PFSK-1 (cell line): ENCODE measurements around the gene STK40.

Source experiments
- FOXP2 ChIP-seq: optimal IDR thresholded peaks from 2 replicates; pipeline ENCODE3; 2011; ENCODE audit warnings: borderline replicate concordance, control low read depth, inconsistent platforms; ENCODE audit not compliant: insufficient read depth; ENCODE audit errors: extremely low read length, extremely low read depth
- POLR2AphosphoS5 ChIP-seq: IDR thresholded peaks from 2 replicates; pipeline ENCODE4 v1.6.1; 2012; ENCODE audit warnings: low read depth, mild to moderate bottlenecking, control low read depth, low read length, moderate library complexity
- SIN3A ChIP-seq: IDR thresholded peaks from 2 replicates; pipeline ENCODE4 v1.6.1; 2012; ENCODE audit warnings: mild to moderate bottlenecking, low read length, moderate library complexity, borderline replicate concordance; ENCODE audit not compliant: insufficient read depth
- TAF1 ChIP-seq: IDR thresholded peaks from 2 replicates; pipeline ENCODE4 v1.6.1; 2012; ENCODE audit warnings: low read length, control low read depth, borderline replicate concordance; ENCODE audit not compliant: insufficient read depth
- TF ChIP-seq, protein P1 (sequence below), 2 experiments: IDR thresholded peaks; 2 replicates each; pipeline versions ENCODE4 v1.6.1 to v1.8.0; 2011 to 2012; ENCODE audit warnings: low read depth in 2 of 2, low read length in 2 of 2, control low read depth in 1 of 2, inconsistent platforms in 1 of 2, mild to moderate bottlenecking in 1 of 2, moderate library complexity in 1 of 2; ENCODE audit not compliant: insufficient read depth in 1 of 2

Gene STK40

DNA sequence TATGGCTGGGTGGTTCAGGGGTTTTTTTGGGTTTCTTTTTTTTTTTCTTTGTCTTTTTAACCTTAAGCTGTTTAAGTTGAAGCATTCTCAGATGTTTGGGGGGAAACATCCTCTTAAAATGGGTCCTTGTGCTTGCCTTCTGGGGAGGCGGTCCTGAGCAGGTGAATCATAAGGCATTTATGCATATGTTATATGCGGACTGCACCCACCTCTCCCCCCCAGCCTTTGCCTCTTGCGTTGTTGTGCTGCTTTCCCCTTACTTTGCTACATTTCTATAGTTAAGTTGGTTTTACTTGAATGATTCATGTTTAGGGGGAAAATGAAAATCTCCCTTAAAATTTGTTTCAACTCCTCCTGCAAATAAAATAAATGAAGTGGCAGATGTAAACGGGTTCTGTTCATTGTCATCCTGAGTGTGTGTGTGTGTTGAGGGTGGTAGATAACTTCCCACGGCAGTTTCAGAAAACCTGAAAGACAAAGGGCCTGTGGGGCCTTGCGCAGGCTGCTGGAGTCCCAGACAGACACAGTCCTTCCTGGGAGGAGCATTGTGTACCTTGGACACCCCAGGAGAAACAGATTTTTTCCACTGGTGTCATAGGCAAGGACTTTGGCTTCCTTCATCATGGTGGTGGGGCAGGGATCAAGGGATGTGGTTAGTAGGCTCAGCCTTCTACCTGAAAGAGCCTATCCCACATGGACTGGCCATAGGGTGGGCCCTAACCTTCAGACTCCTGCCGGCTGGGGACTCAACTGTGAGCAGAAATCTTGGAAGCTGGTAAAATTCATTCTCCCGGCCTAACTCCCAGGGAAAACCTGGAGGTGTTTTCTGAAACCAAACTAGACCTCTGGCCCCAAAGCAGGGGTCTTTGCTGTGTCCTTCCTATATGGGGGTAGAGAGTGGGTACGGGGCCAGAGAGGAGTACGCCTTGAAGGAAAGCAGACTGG is 80.5 kb downstream of the STK40 start:
- TF ChIP-seq FOXP2 (no peak), TAF1 (no peak), SIN3A (no peak), POLR2AphosphoS5 (no peak)
- TF ChIP-seq, protein P1, sequence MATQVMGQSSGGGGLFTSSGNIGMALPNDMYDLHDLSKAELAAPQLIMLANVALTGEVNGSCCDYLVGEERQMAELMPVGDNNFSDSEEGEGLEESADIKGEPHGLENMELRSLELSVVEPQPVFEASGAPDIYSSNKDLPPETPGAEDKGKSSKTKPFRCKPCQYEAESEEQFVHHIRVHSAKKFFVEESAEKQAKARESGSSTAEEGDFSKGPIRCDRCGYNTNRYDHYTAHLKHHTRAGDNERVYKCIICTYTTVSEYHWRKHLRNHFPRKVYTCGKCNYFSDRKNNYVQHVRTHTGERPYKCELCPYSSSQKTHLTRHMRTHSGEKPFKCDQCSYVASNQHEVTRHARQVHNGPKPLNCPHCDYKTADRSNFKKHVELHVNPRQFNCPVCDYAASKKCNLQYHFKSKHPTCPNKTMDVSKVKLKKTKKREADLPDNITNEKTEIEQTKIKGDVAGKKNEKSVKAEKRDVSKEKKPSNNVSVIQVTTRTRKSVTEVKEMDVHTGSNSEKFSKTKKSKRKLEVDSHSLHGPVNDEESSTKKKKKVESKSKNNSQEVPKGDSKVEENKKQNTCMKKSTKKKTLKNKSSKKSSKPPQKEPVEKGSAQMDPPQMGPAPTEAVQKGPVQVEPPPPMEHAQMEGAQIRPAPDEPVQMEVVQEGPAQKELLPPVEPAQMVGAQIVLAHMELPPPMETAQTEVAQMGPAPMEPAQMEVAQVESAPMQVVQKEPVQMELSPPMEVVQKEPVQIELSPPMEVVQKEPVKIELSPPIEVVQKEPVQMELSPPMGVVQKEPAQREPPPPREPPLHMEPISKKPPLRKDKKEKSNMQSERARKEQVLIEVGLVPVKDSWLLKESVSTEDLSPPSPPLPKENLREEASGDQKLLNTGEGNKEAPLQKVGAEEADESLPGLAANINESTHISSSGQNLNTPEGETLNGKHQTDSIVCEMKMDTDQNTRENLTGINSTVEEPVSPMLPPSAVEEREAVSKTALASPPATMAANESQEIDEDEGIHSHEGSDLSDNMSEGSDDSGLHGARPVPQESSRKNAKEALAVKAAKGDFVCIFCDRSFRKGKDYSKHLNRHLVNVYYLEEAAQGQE (IDR thresholded peaks at IDR 0.05; ENCODE audit: insufficient read depth in 1 of 2, low read depth in 2 of 2, low read length in 2 of 2), result no peak

DNA sequence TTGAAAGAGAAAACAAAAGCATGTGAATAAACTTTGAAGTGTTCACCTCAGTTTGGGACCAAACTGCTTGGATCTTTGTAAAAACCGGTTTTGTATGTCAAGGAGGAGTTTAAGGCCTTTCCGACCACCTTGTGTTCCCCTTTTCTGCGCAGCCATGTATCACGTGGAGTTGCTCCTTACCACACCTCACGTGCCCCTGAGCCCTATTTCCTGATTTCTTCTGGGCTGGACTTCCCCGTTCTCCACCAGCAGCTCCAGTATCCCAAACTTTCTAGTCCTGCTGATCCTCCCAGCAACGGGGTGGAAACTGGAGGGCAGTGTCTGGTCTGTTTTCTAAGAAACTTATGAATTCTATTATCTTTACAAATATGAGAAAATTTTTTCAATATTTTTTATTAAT is 81.2 kb downstream of the STK40 start:
- no peak for TF ChIP-seq TAF1
- TF ChIP-seq SIN3A, result no peak
- no peak for TF ChIP-seq POLR2AphosphoS5
- no peak for TF ChIP-seq FOXP2

DNA sequence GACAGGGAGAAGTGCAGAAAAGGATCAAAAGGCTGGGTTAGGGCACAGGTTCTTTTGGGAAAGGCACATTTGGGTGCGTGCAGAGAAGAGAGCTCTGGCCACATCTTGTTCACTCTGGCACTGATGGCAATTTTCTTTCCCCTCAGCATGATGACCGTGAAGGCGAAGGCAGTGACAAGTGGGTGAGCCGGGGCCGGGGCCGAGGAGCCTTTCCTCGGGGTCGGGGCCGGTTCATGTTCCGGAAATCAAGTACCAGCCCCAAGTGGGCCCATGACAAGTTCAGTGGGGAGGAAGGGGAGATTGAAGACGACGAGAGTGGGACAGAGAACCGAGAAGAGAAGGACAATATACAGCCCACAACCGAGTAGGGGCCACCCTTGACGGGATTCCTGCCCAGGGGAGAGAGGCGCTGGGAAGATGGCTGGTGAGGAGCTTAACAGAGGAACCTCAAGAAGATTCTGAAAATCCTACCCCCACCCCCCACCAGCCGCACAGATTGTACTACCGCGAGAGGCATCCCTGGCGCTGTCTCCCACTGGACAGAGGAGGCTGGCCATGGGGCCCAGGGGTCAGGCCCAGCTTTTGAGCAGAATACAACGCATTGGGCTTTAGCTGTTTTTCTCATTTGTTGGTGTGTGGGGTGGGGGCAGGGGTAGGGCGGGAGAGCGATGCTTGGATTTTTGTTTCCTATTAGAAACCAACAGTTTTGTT is 81.9 kb downstream of the STK40 start:
- TF ChIP-seq, protein P1 (IDR thresholded peaks at IDR 0.05; ENCODE audit: insufficient read depth in 1 of 2, low read depth in 2 of 2, low read length in 2 of 2), result no peak
- TF ChIP-seq FOXP2 (no peak), TAF1 (no peak), POLR2AphosphoS5 (no peak), SIN3A (no peak)

DNA sequence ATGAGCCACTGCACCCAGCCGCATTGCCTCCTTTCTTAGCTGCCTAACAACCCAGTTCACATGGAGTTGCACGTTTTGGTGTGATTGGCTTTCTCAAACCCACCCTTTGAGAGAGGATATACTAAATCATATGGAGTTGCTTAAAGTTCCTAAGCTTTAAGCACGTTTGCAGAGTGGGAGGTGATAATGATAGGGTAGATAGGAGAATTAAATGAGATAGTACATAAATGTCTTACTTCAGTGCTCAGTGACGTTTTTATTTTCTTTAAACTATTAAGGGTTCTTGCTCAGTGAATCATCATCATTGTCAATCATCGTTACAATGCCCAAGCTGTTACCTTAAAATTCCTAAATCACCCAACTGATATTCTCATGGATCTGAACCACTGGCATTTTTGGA is 82.5 kb downstream of the STK40 start:
- no peak for TF ChIP-seq POLR2AphosphoS5
- TF ChIP-seq, protein P1 (IDR thresholded peaks at IDR 0.05; ENCODE audit: insufficient read depth in 1 of 2, low read depth in 2 of 2, low read length in 2 of 2), result no peak
- no peak for TF ChIP-seq SIN3A
- TF ChIP-seq FOXP2, result no peak
- TF ChIP-seq TAF1, result no peak

DNA sequence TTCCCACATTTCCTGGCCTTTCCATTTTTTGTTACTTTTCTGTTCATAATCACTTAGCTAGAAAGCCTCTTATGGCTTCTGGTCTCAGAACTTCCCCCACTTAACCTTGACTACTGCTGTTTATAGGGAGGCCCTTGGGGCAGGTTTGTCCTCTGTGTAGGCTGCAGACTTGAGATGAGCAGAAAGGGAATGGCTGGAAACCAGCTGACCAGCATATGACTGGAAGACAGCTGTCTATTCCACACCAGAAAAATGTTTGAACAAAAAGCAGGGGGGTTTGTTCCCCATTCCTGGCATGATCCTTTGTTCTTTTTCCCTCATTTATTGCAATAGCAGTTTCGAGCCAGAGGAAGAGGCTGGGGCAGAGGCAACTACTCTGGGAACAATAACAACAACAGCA is 84.5 kb downstream of the STK40 start:
- TF ChIP-seq, protein P1 (IDR thresholded peaks at IDR 0.05; ENCODE audit: insufficient read depth in 1 of 2, low read depth in 2 of 2, low read length in 2 of 2), result no peak
- TF ChIP-seq POLR2AphosphoS5 (no peak), SIN3A (no peak), TAF1 (no peak), FOXP2 (no peak)
